H54 (cell line): ENCODE measurements around the gene HIVEP3.

Experiments
- DNase-seq: peaks from one replicate; pipeline ENCODE4 v3.0.0; 2011; ENCODE audit warnings: low spot score, mixed read lengths; ENCODE audit not compliant: insufficient read length
- FAIRE-seq: peaks from 3 replicates; lab custom pipeline; 2011; peaks lifted over from hg19 to GRCh38; lab: Jason Lieb, UNC
- POLR2A ChIP-seq: IDR thresholded peaks from 2 replicates; pipeline ENCODE4 v1.6.1; 2011; ENCODE audit warnings: low read depth, mild to moderate bottlenecking, low read length

The HIVEP3 gene

DNA sequence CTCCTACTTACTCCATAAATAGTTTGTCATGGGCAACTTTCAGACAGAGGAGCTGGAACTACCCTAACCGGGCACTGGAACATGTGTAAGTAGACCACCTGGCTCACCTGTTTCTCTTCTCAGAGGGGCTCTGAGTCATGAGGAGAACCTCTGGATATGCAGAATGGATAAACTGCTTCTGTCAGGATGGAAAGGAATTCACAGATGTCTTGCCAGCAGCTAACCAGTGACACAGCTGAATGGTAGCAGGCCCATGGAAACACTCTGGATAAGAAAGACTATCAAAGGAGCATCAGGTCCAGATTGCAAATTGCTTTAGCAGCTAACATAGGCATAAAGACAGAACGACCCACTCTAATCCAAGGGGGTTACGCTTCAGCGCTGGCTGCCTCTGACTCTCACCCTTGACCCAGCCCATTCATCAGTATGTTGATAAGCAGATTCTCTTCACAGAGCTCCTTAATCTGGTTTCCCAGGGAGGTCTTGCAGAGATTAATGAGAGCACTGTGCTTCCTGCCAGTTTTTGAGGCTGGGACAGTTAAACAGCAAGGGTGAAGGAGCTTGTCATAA, 54.2 kb downstream of the HIVEP3 start:
- FAIRE-seq, result no peak
- no peak for DNase-seq

DNA sequence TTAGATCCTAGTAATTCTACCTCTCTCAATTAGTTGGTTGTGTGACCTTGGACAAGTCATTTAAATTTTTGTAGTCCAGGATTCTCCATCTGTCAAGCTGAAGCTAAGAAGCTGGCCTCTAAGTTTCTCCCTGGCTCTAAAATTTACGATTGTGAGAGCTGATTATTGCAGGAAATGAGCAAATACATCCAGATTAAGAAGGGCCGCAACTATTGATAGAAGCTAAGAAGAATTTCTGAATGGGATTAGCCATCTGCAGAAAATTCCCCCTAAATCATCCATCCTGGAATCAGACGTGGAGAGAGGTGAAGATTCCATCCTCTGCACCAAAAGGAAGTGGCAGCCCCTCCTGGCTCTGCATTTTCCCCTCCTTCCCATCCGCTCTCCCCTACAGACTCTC, 55.0 kb downstream of the HIVEP3 start:
- TF ChIP-seq POLR2A, result no peak
- FAIRE-seq, result no peak
- no peak for DNase-seq

More for the DNA sequence above, 54.2 kb downstream of the HIVEP3 start:
- no peak for TF ChIP-seq POLR2A

DNA sequence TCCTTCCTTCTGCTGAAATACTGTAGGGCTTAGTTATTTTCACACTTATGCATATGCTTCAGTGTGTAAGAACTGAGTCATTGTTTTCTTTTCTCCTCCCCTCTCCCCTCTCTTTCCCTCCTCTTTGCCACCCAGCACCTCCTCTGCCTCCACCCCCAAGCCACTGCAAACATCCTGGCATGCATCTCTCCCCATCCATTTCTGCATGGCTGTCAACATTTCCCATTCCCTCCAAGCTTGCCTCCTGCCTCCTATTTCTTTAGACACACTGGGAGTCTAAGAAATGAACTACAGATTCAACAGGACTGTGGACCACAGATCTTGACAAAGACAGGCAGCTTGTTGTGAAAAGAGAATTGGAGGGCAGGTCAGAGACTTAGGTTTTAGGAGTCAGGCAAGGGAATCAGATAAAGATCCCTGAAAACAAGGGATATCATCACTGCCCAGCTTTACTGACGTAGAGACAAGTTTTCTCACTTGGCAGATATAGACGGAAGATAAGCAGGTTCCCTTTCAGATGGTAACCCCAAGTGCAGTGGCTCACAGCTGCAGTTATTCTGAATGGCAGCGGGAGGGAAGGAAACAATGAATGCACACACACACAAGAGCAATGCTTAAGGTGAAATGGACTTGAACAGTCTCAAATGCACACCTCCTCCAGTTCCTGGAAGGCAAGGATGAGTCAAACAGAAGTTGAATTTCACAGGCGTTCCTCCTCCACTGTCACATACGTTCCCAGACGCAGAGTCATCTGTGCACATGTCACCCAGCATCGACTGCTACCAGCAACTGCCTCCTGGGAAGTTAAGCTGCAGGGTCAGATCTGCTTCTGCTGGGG, 56.1 kb downstream of the HIVEP3 start:
- peak; percentile 20 for FAIRE-seq
- TF ChIP-seq POLR2A, result 0 out of 2 replicates have a peak, but pooled peaks have one; percentile 28
- DNase-seq, result peak; percentile 84

DNA sequence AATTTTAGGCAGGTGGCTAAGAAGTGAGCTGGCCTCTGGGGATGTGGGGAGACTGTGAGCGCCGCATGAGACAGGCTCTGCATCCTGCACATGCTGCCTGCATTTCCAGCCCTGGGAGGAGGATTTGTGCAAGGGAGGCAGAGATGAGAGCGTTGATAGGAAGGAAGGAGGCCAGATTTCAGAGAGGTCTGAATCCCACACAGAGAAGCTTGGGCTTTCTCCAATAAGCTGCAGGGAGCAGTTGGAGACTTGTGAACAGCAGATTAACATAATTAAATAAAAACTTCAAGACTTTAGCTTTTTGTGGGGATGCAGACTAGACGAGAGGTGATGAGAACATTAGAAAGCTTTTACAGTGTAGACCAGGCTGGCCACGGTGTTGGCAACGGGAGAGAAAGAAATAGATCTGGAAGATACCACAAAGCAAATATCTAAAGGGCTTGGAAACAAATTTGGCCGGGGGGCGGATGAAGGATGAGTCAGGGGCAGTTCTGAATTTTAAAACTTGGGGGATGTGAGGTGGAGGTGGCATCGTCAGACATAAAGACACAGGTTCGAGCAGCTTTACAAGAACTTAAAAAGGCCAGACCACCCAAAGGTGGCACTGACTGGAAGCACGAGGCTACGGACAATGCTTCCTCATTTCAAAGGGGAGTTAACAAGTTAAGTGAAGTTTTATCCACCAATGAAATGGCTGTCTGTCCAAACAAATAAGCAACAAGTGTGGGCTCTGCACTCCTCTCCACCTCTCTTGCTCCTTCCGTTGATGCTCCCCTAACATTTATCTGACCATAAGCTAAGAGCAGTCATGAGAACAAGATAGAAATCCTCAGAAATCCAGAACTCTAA, 57.0 kb downstream of the HIVEP3 start:
- FAIRE-seq (no peak), DNase-seq (peak; percentile 16)
- TF ChIP-seq POLR2A, result no peak

DNA sequence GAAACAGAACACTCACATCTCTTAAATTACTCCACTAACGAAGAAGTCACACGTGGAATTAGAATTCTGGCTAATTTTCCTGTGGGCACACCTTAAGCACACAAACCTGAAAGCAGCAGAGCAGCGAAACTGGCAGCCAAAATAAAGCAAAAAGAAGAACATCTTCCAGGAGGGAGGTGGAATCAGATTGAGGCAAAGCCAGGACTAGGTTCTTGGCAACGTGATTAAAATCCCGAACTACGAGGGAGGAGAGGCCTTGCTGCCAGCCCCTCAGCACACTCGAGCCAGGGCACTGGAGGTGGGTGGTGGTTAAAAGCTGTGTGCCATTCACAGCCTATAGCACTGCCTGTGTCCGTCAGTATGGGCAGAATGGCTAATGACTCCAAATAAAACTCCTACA, 58.0 kb downstream of the HIVEP3 start:
- DNase-seq (no peak), FAIRE-seq (no peak)
- no peak for TF ChIP-seq POLR2A

DNA sequence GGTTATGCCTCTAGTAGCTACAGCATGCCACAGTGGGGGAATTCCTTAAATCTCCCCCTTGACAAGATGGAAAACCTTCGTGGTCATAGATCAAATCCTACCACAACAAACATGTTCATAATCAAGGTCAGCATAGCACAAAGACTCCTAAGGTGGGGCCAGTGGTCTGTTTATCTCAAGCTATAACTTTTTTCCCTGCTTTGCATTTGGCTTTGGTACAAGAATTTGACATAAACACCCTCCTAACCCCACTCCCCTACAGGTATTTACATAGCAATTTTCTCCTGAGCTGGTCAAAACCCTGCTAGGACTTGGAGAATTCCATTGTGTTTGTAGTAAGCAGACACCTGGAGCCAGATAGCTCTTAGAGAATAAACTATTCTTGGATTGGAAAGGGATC, 58.5 kb downstream of the HIVEP3 start:
- TF ChIP-seq POLR2A, result no peak
- DNase-seq (no peak), FAIRE-seq (no peak)

DNA sequence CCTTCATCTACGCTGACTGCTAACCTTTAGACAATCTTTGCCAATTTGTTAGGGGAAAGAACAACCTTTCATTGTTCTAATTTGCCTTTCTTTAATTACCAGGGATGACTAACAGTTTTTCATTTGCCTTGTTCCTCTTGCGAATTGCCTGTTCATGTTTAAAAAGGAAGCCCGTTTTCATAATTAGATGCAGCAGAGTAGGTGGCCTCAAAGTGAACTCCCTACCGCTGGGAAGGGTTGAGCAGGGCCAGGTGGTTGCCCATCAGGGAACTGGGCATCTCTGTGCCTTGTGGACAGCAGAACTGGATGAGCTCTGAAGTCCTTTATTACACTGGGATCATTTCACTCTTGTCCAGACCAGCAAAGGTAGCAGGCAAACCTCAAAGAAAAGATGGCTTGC, 59.0 kb downstream of the HIVEP3 start:
- TF ChIP-seq POLR2A, result no peak
- DNase-seq, result no peak
- FAIRE-seq, result no peak

DNA sequence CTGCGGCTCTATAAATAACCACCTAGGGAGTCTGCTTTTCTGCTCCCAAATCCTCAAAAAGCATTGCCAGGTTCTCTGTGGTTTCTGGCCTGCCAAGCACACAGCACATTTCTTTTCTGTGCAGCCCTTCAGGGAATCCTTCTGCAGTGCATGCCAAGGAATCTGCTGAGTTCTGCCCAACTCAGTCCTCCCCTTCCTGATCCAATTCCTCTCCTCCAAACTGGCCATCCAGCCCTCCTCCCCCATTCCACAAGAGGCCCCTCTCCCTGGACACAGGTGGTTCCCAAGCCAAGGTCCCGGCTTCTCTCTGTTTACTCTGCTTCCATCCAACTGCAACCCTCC, 61.8 kb downstream of the HIVEP3 start:
- FAIRE-seq, result no peak
- no peak for TF ChIP-seq POLR2A
- no peak for DNase-seq

DNA sequence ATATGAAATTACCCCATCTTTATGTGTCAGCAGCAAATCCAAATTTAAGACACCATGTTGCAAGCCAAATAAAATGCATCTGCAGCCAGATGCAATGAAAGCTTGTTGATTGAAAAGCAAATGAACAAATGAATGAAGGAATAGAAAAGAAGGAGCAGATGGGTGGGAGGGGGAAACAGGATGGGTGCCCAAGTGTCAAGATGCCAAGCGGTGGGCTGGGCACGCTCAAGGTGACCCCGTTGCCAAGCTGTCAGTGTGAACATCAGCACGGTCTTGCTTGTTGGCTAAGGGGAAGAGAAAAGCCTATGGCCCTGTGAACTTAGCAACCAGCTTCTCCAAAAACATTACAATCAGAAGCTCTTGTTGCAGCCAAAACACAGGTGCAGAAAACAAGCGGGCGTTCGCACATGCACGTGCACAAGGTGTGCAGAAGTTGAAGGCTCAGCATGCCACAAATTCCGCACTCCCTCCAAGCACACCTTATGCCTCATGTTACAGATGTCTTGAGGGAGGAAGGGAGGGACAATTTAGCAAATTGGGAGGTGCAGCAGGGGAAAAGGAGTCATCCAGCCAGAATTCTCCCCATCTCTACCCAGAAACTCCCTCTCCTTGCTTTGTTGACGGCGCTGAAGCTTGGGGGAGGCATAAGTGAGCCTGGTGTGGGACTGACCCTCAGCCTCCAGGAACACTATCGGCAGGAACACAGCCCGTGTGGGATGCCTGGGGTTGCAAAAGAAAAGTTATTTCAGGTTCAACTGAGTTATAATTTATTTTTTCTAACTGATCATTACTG, 62.4 kb downstream of the HIVEP3 start:
- no peak for TF ChIP-seq POLR2A
- no peak for FAIRE-seq
- DNase-seq, result no peak

DNA sequence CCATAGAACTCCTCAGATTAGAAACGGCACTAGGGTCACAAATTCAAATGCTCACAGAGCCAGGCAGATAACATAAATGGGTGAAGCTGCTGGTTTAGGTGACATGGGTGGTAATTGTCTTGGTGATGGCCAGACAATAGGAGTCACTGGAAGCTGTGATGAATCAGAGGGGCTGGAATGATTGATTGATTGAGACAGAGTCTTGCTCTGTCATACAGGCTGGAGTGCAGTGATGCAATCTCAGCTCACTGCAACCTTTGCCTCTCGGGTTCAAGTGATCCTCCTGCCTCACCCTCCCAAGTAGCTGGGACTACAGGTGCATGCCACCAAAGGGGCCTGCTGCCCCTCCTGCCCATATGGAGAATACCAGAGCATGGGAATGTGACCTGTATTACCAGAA, 63.0 kb downstream of the HIVEP3 start:
- DNase-seq, result no peak
- no peak for FAIRE-seq
- TF ChIP-seq POLR2A, result no peak

DNA sequence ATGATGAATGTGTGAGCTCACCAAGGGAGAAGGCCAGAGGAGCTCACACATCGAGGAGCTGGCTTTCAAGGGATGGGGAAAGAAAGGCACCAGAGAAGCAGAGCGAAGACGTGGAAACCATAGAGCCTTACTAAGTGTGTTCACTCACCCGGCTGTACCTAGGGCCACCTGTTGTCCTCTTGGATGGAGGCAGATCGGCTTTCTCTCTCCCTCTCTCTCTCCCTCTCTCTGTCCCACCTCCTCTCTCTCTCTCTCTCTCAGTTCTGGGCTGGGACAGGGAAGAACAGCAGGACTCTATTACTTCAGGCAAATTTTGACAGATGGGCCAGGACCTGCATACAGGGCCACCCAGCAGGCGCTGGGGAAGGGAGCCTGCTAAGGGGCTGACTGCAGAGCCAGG, 64.8 kb downstream of the HIVEP3 start:
- DNase-seq (no peak), FAIRE-seq (no peak)
- no peak for TF ChIP-seq POLR2A

DNA sequence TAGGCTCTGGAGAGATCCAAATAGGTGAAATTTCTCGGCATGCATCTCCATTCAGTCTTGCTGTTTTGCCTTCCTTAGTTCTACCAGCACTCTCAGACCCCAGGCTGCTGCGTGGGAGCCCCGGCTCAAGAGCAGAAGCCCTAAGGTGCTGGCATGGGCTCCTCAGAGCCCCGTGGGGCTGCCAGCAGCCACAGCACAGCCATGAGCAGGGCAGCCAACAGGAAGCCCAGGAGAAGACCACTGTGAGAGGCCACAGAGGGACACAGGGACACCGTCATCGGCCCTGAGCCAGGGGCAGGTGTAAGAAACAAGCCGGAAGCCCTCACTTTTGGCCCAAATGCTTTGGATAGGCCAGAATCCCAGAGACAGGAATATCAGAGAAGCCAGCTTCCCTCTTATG, 66.6 kb downstream of the HIVEP3 start:
- no peak for DNase-seq
- no peak for TF ChIP-seq POLR2A
- FAIRE-seq, result no peak

DNA sequence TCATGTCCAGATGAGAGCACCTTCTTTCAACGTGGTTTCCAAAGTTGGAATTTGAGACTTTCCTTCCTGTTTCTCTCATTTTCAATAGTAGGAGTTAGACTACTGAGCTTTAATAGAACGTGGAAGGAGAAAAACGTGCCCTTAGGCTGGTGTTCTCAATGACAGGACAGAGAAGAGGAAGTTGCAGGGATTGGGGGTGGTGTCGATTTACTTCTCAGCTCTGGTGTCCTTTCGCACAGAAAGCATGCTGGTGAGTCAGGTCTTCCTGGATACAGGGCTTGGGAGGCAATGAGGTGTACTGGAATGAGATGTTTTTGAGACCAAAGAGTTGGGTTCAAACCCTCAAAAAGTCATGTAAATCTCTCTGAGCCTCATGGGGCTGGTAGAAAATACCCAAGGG, 67.1 kb downstream of the HIVEP3 start:
- no peak for TF ChIP-seq POLR2A
- FAIRE-seq (peak; percentile 6), DNase-seq (peak; percentile 57)

DNA sequence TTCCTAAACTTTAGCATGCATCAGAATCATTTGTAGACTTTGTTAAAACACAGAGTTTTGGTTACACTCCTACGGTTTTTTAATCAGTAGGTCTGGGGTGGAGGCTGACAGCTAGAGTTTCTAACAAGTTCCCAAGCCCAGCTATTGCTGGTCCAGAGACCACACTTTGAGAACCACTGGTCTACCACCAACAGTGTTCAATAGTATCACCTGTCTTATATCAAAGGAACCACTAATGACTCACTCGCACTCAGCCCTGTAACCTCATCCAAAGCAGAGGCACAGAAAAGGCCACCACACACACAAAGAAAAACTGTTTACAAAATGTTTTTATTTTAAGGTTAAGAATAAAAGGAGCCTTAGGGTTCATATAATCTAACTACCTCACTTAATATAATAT, 68.7 kb downstream of the HIVEP3 start:
- TF ChIP-seq POLR2A, result no peak
- no peak for FAIRE-seq

More for the DNA sequence above, 68.7 kb downstream of the HIVEP3 start:
- DNase-seq, result no peak
